Measurements from ENCODE around the gene NDUFAF4. TPM values are rescaled to one million over a fixed set of nuclear protein-coding genes. Genes with fewer than 3 reads are reported as not detected.

The NDUFAF4 gene
- total RNA-seq, 1 donor from 2014 or later = 21.2 TPM

- H3K4me3 ChIP-seq (ENCODE audit: low read depth, low read length) = no peak overlapping the region
- no peak for DNase-seq (ENCODE audit: low read depth)
- TF ChIP-seq, protein P1, sequence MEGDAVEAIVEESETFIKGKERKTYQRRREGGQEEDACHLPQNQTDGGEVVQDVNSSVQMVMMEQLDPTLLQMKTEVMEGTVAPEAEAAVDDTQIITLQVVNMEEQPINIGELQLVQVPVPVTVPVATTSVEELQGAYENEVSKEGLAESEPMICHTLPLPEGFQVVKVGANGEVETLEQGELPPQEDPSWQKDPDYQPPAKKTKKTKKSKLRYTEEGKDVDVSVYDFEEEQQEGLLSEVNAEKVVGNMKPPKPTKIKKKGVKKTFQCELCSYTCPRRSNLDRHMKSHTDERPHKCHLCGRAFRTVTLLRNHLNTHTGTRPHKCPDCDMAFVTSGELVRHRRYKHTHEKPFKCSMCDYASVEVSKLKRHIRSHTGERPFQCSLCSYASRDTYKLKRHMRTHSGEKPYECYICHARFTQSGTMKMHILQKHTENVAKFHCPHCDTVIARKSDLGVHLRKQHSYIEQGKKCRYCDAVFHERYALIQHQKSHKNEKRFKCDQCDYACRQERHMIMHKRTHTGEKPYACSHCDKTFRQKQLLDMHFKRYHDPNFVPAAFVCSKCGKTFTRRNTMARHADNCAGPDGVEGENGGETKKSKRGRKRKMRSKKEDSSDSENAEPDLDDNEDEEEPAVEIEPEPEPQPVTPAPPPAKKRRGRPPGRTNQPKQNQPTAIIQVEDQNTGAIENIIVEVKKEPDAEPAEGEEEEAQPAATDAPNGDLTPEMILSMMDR (conservative IDR thresholded peaks at IDR 0.05; ENCODE audit: low read depth, low read length) = no peak
These were observed 19.5 kb downstream of the NDUFAF4 start for GRCh38 chr6:96878143-96878542.

- DNase-seq (ENCODE audit: low read depth) = no peak
- TF ChIP-seq, protein P1 (conservative IDR thresholded peaks at IDR 0.05; ENCODE audit: low read depth, low read length) = no peak
These were observed 20.7 kb downstream of the NDUFAF4 start for GRCh38 chr6:96876886-96877545.

GRCh38 chr6:96872976-96873375, 24.7 kb downstream of the NDUFAF4 start:
- TF ChIP-seq, protein P1 (conservative IDR thresholded peaks at IDR 0.05; ENCODE audit: low read depth, low read length) = no peak
- DNase-seq (ENCODE audit: low read depth) = no peak

More at GRCh38 chr6:96876886-96877545, 20.7 kb downstream of the NDUFAF4 start:
- H3K4me3 ChIP-seq (ENCODE audit: low read depth, low read length) = no peak overlapping the region

DNA sequence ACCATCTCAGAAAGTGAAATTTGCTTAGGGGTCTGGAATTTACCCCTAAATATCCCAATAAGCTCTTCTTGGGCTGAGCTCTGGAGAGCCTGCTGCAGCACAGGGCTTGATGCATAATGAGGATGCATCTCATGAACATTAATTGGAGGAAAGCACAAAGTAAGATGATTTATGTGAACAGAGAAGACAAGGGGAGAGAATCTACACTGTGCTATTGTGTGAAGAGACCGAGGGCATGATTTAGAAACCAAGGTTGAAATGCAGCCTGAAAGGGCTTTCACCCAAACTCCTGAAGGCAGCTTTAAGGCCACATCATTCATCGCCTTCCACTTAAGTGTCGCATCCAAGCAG, 32.7 kb downstream of the NDUFAF4 start:
- TF ChIP-seq, protein P1 (conservative IDR thresholded peaks at IDR 0.05; ENCODE audit: low read depth, low read length) = no peak
- H3K4me3 ChIP-seq (ENCODE audit: low read depth, low read length) = no peak overlapping the region
- no peak for DNase-seq (ENCODE audit: low read depth)

More at GRCh38 chr6:96872976-96873375, 24.7 kb downstream of the NDUFAF4 start:
- H3K4me3 ChIP-seq (ENCODE audit: low read depth, low read length) = no peak overlapping the region

GRCh38 chr6:96864216-96865054, 33.3 kb downstream of the NDUFAF4 start:
- DNase-seq (ENCODE audit: low read depth) = no peak
- no peak overlapping the region for H3K4me3 ChIP-seq (ENCODE audit: low read depth, low read length)
- TF ChIP-seq, protein P1 (conservative IDR thresholded peaks at IDR 0.05; ENCODE audit: low read depth, low read length) = no peak

DNA sequence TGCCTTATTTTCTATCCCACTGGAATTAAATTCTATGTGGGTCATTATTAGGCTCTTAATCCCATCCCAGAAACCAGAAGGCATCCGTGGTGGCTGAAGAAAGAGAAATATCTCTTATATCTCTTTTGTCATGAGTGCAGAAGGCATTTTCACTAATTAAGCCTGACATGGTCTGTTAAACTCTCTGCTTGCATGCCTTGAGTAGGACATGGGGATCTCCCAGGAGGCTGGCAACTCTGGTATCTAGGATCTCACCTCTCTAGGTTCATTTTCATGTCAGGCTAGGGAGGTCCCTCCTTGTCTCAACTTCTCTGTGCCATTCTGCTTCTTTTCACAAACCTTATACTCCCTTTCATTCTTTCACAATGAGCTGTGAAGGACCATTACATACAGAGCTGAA, 35.1 kb downstream of the NDUFAF4 start:
- H3K4me3 ChIP-seq (ENCODE audit: low read depth, low read length) = no peak overlapping the region
- DNase-seq (ENCODE audit: low read depth) = no peak
- TF ChIP-seq, protein P1 (conservative IDR thresholded peaks at IDR 0.05; ENCODE audit: low read depth, low read length) = no peak
